ENCODE data around the gene PPP1R12B. TPM values are rescaled to one million over a fixed set of nuclear protein-coding genes. Genes with fewer than 3 reads are reported as not detected.
"Not testable (repeated sequence)": the region's sequence is repeated elsewhere in the genome, so short reads cannot be mapped to it uniquely, and the experiment has no call there.

PPP1R12B gene
- polyA plus RNA-seq, 3 donors, result 13.3 to 23.1 (median 20.4) TPM

DNA sequence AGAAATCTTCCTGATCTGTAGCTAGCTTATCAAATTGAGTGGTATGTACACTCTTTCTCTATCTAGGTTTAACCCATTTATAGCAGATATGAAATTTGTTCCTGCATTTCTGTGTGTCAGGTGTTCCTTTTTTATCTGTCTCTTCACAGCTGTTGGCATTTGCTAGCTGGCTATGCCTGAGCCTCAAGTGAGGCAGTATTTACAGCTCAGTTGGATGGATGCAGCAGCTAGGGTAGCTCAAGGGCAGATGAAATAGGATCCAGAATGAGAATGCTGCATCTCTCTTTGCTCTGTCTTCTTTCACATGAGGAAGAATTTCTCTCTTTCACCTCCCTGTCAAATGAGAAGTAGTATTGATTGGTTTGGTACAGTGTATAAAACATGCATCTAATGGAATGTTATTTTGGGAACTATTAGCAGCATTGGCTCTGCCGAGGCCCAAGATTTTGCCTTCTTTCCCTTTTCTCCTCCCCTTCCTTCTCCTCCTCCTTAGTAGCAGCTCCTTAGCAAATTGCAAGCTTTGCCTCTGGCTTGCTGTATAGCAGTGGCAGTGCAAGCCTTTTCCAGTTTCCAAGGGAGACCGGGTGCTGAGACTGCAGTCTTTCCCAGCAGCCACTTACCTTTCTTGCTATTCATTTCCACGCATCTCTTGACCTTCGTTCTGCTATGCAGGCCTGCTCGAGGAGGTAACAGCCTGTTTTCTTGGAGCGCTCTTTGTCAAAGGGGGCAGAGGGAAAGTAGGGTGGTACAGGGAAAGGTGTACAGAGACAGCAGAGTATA, 125.0 kb downstream of the PPP1R12B start:
- not testable (repeated sequence) for DNase-seq

GRCh38 chr1:202479661-202480060, 131.2 kb downstream of the PPP1R12B start:
- not testable (repeated sequence) for DNase-seq

DNA sequence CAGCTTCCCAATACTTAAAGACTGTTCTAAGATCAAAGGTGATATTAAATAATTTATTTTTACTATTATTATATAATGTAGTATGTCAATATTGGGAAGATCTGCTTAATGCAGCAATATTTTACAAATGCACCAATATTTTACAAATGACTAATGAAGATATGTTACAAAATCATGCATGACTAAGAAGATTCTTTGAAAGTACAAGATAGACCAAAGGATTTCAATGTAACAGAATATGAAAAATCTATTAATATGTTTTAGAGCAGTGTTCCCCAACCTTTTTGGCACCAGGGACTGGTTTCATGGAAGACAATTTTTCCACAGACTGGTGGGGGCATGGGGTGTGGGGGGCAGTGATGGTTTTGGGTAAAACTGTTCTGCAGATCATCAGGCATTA, 132.1 kb downstream of the PPP1R12B start:
- not testable (repeated sequence) for DNase-seq

- not testable (repeated sequence) for DNase-seq
These were observed 134.9 kb downstream of the PPP1R12B start for GRCh38 chr1:202483362-202483761.

DNA sequence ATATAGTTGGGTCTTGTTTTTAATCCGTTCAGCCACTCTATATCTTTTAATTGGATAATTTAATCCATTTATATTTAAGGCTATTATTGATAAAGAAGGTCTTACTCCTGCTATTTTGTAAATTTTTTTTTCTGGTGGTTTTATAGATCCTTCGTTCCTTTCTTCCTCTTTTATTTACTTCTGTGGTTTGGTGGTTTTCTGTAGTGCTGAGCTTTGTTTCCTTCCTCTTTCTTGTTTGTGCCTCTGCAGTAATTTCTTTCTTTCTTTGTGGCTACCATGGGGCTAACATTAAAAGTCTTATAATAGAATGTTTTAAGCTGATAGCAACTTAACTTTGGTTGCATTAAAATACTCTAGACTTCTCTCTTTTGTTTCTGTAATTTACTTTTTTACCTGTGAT, 135.5 kb downstream of the PPP1R12B start:
- not testable (repeated sequence) for DNase-seq

DNA sequence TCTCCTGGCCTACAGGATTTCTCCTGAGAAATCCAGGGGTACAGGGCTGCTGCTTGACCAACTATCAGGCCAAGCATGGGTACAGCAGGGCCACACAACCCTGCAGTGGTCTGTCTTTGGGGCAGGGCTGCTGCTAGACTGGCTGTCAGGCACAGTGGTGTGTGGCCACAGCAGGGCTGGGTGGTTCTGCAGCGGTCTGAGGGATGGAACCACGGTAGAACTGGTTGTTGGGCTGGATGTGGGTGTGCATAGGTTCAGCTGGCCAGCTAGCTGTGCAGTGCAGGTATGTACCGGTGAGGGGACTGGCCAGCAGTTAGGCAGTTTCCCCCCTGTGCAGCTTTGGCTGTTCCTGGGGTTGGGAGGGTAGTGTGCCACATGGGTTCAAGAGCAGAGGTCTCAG, 136.3 kb downstream of the PPP1R12B start:
- not testable (repeated sequence) for DNase-seq

GRCh38 chr1:202488178-202488649, 139.7 kb downstream of the PPP1R12B start:
- DNase-seq, result not testable (repeated sequence)

DNA sequence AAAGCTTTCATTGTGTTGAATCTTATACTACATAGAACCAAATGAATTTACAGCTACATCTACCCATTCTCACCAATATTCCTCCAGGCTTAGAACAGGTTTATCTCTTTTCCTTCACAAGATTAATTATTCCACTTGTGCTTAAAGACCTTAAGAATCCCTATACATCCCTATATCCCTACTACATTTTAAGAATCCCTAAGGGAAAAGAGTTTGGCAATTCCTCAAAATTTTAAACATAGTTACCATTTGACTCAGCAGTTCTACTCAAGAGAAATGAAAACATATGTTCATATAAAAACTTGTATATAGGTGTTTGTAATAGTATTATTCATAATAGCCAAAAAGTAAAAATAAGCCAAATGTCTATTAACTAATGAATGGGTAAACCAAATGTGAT, 140.6 kb downstream of the PPP1R12B start:
- not testable (repeated sequence) for DNase-seq

DNA sequence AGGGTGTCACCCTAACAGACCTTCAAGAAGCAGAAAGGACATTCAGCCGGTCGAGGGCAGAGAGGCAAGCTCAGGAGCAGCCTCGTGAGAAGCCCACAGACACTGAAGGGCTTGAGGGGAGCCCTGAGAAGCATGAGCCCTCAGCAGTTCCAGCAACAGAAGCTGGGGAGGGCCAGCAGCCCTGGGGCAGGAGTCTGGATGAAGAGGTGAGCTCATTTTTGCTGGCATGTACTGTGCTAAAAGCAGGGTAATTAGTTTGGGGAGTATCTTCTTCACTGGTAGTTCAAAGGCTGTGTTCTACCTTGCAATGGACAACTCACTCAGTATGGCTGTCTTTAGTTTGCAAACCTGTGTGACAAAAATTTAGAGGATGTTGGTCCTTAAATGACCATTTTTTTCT, 144.6 kb downstream of the PPP1R12B start:
- DNase-seq, result not testable (repeated sequence)

DNA sequence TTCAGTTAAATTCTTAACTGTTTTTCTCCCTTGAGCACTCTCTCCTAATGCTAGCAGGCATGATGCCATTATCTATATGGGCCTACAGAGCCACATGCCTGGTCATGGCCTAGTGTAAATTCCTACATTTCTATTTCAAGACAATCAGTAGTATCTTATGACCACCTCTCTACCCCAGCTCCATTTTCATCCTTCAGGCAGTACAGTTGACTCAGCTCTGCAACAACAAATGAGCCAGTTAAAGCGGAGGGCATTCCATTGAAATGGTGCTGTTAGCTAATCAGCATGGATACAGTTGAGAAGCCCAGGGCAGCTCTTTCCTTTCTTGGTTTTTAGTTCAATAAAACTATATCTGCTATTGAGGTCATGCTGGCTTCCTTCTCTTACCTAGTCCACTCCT, 150.0 kb downstream of the PPP1R12B start:
- no peak for DNase-seq

GRCh38 chr1:202499997-202500396, 151.5 kb downstream of the PPP1R12B start:
- DNase-seq, result not testable (repeated sequence)

DNA sequence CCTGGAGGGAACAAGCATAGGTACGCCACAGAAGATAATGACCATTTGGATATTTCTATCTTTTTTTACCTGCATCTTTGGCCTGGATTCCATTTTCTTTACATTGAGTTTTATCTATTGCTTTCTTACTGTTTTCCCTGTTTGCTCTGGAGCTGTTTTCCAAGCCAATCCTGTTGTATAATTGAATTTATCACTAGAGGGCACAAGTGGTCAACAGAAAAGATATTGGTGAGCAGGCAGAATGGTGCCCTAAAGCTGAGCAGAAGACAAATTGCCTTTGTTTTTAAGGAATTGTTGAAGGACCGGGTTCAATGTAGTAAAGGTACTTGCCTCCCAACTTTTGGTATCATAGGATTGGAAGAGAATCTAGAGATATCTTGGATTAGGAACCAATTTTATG, 152.8 kb downstream of the PPP1R12B start:
- peak; percentile 24 for DNase-seq

DNA sequence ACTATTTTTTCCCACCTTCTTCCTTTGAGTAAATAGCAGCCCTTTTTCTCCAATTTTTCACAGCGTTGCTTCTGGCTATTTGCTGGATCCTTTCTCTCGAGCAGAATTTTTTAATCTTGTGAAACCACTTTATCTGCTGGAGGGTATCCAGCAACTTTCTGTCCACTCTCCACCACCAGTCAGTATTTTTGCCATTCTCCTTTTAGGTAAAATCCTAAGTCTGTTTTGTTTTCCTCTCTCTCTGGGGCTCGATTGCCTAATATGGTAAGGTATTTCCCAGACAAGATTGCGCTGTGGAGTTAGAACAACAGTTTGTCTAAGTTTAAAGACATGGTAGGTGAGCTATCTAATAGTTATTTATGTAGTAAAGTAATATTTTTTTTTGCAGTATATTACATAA, 156.9 kb downstream of the PPP1R12B start:
- no peak for DNase-seq

GRCh38 chr1:202505880-202506575, 157.5 kb downstream of the PPP1R12B start:
- DNase-seq, result not testable (repeated sequence)

DNA sequence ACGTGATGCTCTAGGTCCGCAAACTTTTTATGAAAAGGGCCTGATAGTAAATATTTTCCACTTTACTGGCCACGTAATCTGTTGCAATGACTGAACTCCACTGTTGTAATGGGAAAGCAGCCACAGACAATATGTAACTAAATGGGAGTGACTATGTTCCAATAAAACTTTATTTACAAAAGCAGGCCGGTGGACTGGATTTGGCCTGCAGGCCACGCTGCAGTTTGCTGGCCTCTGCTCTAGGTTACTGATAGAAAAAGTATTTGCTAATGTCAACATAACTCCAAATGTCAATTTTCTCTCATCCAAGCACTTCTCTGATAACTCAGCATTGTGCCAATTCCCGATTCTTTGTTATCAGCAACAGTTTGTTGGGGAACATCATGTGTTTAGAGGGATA, 160.4 kb downstream of the PPP1R12B start:
- DNase-seq, result not testable (repeated sequence)

- DNase-seq, result not testable (repeated sequence)
These were observed 165.4 kb downstream of the PPP1R12B start for GRCh38 chr1:202513875-202514274.

DNA sequence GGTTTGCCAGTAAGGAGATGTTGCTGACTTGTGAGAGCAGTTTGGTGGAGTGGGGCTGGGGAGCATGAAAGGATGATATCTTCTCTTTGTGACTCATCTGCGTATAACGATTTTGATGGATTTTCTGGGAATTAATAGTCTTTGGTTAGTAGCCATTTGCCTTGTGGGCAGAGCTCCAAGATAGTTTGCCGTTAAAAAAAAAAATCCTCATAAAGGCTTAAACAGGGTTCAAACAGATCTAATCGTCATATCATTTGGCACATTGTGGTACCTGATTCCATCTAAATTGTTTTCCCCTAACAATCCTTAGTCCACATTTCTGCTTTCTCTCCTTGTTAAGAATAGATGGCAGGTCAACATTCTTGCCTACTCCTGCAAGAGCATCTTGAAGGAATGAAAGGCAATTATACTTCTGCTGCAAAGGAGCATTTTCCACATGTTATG, 168.0 kb downstream of the PPP1R12B start:
- DNase-seq, result no peak

- not testable (repeated sequence) for DNase-seq
These were observed 168.6 kb downstream of the PPP1R12B start for GRCh38 chr1:202517146-202517545.

DNA sequence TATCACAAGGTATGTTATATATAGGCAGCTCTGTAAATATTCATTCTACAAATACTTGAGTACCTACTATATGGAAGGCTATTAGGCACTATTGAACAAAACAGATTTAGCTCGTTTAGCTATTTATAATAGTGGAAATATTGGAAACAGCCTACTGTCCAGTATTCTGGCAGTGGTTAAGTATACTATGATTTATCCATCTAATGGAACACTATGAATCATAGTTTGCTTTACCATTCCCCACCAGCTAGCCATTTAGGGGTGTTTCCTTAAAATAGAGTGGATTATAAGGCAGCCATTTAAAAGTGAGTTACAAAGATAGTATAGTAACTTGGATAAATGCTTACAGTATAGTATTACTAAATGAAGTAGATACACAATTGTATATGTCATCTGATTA, 169.7 kb downstream of the PPP1R12B start:
- DNase-seq, result not testable (repeated sequence)

GRCh38 chr1:202518905-202519304, 170.4 kb downstream of the PPP1R12B start:
- not testable (repeated sequence) for DNase-seq

DNA sequence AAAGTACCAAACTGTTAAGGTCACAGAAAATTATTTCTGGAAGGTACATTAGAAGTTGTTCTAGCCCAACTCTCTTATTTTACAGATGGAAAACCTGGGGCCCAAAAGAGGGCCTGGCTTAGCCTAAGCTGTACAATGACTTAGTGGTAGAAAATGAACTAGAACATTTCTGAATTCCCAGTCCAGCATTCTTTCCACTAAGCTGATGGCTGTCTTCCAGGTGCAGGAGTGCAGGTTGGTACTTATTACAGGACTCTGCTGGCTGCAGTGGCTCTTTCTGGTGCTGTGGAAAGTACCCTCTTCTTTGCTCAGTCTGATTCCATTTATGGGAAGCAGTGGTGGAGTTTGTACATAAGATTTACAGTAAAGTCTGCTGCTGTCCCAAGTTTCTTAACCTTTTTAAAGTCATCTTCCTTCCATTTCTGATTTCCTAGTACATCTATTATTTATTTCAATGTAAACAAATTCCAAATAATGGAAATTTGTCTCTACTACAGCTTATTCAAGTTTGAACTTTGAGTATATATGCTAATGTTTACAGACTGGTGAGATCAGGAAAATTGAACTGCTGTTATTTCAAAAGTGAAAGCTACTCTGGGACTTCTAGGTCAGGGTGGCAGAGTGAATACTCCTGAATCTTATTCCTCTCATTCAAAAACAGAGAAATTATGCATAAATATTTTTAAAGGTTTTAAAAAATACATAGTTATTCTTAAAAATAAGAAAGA, 171.8 kb downstream of the PPP1R12B start:
- DNase-seq, result not testable (repeated sequence)

- DNase-seq, result not testable (repeated sequence)
These were observed 172.3 kb downstream of the PPP1R12B start for GRCh38 chr1:202520857-202521216.
